GOT3 (cell line): ENCODE data around the gene APLP2.

Experiments
- DNase-seq: peaks from one replicate; lab custom pipeline; 2025; ENCODE audit warnings: mixed read lengths; lab: John Stamatoyannopoulos, UW

The APLP2 gene

GRCh38 chr11:130145975-130146776, 76.5 kb downstream of the APLP2 start:
- no peak for DNase-seq

- no peak for DNase-seq
Observed at GRCh38 chr11:130146796-130147195, 77.1 kb downstream of the APLP2 start.

- DNase-seq = no peak
Observed at GRCh38 chr11:130148796-130149326, 79.2 kb downstream of the APLP2 start.

GRCh38 chr11:130150790-130151189, 81.1 kb downstream of the APLP2 start:
- DNase-seq = no peak

GRCh38 chr11:130151196-130151595, 81.5 kb downstream of the APLP2 start:
- no peak for DNase-seq

GRCh38 chr11:130156108-130157022, 86.7 kb downstream of the APLP2 start:
- no peak for DNase-seq

GRCh38 chr11:130157101-130157500, 87.4 kb downstream of the APLP2 start:
- no peak for DNase-seq

GRCh38 chr11:130157840-130158239, 88.1 kb downstream of the APLP2 start:
- DNase-seq = no peak

- DNase-seq = no peak
Observed at GRCh38 chr11:130159139-130159538, 89.4 kb downstream of the APLP2 start.

GRCh38 chr11:130159657-130160497, 90.2 kb downstream of the APLP2 start, which contains the start of gene ST14:
Gene ST14, plus strand, starts transcription at chr11:130159782. Its CDS starts 198 bp downstream, at chr11:130159980.
- no peak for DNase-seq

- DNase-seq = no peak
Observed at GRCh38 chr11:130160498-130161155, 90.9 kb downstream of the APLP2 start.

- no peak for DNase-seq
Observed at GRCh38 chr11:130161441-130162145, 91.9 kb downstream of the APLP2 start.

GRCh38 chr11:130162733-130163132, 93.0 kb downstream of the APLP2 start:
- no peak for DNase-seq

GRCh38 chr11:130163346-130164220, 93.9 kb downstream of the APLP2 start:
- DNase-seq = no peak

- no peak for DNase-seq
Observed at GRCh38 chr11:130164221-130164570, 94.5 kb downstream of the APLP2 start.

- no peak for DNase-seq
Observed at GRCh38 chr11:130165601-130166456, 96.1 kb downstream of the APLP2 start.

- DNase-seq = no peak
Observed at GRCh38 chr11:130166457-130166784, 96.7 kb downstream of the APLP2 start.

GRCh38 chr11:130167146-130167545, 97.5 kb downstream of the APLP2 start:
- no peak for DNase-seq

- no peak for DNase-seq
Observed at GRCh38 chr11:130168105-130168504, 98.4 kb downstream of the APLP2 start.
